Muscle of back (tissue), 11 donors: Measurements from ENCODE around the gene PLEKHM3. TPM values are rescaled to one million over a fixed set of nuclear protein-coding genes. Genes with fewer than 3 reads are reported as not detected.
A peak's percentile ranks its signal among the peaks of the same experiment; 100 is the strongest.

Experiments
- DNase-seq, 3 donors: peaks; one replicate each; pipeline versions ENCODE4 v3.0.0 to v3.0.0-alpha.2; 2013
- polyA plus RNA-seq, 10 donors: library from polyadenylated mRNA; unstranded; fragments of 120-200 nt; gene quantifications; one replicate each; pipeline ENCODE4 v1.2.1, GENCODE V29; 2013; ENCODE audit not compliant: insufficient read length in 10 of 10

PLEKHM3 gene
- polyA plus RNA-seq, 10 donors, result 5.3 to 8.9 (median 7.1) TPM

DNA sequence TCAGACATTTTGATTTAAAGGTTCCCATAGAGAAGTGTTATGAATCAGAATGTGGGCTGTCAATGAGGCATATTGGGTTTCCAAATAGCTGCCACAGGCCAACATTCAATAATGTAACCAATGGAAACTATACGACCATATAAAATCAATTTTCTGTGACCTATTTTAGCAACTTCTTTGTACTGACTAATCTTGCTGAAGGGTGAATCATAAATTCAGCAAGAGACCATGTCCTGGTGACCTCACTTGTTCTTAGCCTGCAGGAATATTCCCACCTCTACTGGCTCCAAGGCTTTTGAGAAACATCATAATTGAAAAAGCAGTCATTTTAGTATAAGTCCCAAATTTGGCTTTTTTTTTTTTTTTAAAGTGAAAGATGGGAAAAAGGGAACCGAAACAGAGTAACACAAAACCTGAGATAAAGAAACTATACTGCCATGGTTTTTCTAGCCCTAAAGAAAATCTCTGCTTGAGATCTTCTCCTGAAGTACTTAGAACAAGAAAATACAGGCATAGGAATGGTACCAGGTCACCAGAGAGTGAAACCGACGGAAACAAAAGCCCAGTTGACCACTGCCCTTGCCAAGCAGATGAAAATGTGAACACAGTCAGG is 32.1 kb downstream of the PLEKHM3 start:
- DNase-seq, result peak in 2 of 3 donors; percentile 18 to 36

DNA sequence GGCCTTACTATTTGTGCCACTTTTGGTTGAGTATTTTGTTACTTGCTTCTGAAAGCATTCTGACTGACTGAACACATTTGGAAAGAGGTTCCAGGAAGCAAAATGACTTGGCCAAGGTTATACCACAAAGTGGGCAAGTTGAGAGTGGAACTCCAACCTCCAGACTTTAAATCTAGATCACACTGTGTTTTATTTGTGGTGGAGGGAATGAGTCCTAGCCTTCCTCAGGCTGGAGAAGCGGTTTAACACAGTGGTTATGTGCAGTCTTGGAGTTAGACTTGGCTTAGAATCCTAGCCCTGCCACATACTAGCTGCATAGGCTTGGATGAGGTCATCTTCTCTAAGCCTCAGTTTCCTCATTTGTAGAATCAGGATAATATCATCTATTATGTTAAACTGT is 33.4 kb downstream of the PLEKHM3 start:
- no peak for DNase-seq

- DNase-seq, result no peak
These were observed 34.5 kb downstream of the PLEKHM3 start for GRCh38 chr2:207990784-207991183.

- DNase-seq, result no peak
These were observed 36.4 kb downstream of the PLEKHM3 start for GRCh38 chr2:207988975-207989374.

DNA sequence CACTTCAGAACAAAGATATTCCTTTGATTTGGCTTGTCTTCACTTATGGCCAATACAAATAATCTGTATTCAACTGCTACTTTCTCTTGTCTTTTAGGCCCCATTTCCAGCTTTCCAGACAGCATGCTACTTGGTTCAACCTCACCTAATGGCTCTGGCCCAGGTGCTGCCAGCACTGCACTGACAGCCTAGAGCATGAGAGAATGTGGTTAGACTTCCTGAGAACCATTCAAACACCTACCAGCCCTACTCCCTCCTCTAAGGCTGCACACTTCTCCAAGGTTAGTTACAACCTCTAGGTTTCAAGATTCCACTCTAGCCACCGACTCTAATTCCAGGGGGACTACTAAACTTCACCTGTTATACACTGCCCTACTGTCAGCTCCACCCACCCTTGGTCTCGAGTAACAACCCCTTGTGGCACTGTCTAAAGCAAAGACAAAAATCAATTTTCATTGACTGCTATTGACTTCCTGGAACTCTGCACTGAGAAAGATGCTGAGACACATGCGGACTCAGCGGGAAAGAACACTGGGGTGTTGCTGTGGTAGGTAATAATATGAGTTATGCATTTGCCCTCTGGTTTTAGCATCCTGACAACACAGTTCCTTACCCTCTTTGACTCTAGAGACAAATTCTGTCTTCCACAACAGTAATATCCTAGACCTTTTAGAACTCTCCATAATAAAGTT is 38.2 kb downstream of the PLEKHM3 start:
- DNase-seq, result no peak

GRCh38 chr2:207984765-207985480 is 40.4 kb downstream of the PLEKHM3 start:
- no peak for DNase-seq

DNA sequence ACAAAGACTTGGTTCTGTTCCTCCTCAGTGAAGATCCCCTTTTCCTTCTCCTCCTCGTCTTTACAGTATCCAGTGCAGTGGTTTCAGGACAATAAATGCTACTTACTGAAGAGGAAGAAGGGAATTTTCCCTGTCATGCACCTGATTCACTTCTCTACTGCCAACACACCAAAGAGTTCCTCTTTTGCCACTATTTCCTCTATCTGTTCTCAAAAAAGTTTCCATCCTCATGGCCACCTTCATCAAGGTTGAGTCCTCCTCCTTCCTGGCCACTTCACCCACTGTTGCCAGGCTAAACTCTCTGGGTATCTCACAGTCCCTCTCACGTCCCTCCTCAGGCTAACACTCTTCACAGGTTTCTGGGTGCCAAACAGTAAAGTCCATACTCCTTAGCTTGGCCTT is 41.7 kb downstream of the PLEKHM3 start:
- DNase-seq, result peak in 1 of 3 donors; percentile 8

GRCh38 chr2:207978177-207978948 is 47.0 kb downstream of the PLEKHM3 start:
- DNase-seq, result no peak

DNA sequence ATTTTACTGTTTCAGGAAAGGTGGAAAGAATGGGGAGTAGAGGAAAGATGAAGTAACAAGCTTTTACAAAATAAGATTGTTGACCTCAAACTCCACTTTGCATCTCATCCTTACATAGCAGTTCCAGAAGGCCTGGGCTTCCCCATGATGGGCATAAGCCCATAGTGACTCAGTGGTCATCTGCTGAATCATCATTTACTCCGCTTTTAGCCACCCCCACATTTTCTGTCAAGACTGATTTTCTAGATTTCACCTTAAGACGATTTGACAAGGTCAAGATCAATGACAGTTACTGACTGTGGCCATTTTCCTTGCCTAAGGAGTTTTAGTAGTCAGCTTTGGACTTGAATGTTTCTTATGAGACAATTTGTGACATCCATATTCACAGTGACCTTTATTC is 49.4 kb downstream of the PLEKHM3 start:
- no peak for DNase-seq

GRCh38 chr2:207974216-207974605 is 51.1 kb downstream of the PLEKHM3 start:
- no peak for DNase-seq

GRCh38 chr2:207970826-207971180 is 54.5 kb downstream of the PLEKHM3 start:
- DNase-seq, result peak in 1 of 3 donors; percentile 22

DNA sequence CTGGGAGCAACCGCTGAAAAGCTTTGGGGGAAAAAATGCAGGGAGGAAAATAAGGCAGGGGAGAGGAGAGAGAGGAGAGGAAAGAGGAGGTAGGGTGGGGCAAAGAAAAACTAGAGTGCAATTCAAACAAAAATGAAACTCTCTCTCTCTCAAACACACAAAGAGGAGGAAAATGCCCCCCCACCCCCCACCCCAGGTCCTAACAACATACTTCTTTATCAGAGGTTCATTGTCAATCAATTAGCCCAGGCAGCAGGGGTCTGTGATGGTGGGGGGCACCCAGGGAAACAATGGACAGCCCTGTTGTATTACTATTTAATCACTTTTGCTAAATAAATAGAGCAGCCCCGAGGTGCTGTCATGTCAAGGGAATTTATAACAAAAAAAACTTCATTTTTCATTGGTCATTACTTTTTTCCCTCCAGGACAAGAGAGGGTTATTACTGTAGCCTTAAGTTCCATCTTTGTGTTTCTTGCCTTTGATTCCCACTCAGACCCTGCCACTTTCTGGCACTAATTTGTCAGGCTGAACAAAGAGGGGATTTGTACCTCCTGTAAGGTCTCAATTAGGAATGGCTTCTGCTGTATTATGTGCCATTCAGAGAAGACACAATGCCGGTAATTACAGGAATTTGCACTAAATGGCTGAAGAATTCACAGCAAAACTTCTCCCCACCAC is 55.0 kb downstream of the PLEKHM3 start:
- DNase-seq, result no peak

- DNase-seq, result no peak
These were observed 56.1 kb downstream of the PLEKHM3 start for GRCh38 chr2:207969249-207969648.

GRCh38 chr2:207967121-207967520 is 58.2 kb downstream of the PLEKHM3 start:
- DNase-seq, result no peak

DNA sequence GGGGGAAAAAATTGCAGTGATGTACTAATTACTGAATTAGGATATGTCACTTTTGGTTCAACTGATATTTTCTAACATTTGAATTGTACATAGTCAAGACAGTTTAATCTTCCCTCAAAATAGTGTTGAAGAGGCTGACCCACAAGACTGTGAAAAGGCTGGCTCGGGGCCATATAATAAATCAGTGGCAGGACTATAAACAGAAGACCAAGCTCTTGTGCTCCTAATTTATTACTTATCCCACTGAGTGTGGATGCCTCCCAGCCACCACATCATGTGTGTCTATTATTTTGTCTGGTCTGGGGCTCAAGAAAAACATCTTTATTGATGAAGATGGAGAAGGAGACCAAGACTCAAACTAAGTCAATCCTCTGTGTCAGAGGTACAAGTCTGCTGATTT is 64.4 kb downstream of the PLEKHM3 start:
- DNase-seq, result no peak

GRCh38 chr2:207960090-207960489 is 65.2 kb downstream of the PLEKHM3 start:
- no peak for DNase-seq

GRCh38 chr2:207956771-207957170 is 68.6 kb downstream of the PLEKHM3 start:
- no peak for DNase-seq

GRCh38 chr2:207955456-207955855 is 69.9 kb downstream of the PLEKHM3 start:
- DNase-seq, result no peak

DNA sequence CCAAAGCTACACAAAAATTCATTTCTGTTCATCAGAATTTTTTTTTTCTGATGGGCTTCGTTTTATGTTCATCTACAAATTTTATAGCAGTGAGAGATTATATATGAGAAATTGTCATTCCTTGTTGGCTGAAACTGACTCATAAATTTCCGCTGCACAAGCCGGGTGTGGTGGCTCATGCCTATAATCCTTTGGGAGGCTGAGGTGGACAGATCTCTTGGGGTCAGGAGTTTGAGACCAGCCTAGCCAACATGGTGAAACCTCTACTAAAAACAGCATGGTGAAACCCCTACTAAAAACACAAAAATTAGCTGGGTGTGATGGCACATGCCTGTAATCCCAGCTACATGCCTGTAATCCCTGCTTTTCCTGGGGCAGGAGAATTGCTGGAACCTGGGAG is 72.0 kb downstream of the PLEKHM3 start:
- no peak for DNase-seq

GRCh38 chr2:207952564-207953345 is 72.6 kb downstream of the PLEKHM3 start:
- DNase-seq, result no peak
